Mucosa of rectum (tissue), 2 donors: Measurements from ENCODE around the gene TRIM37.
A peak's percentile ranks its signal among the peaks of the same experiment; 100 is the strongest.

ENCODE experiments used
- H3K27ac ChIP-seq, 2 donors: one replicate each; pipeline ENCODE4 v1.7.0; 2013; ENCODE audit warnings: inconsistent platforms in 2 of 2, low read depth in 2 of 2, low read length in 2 of 2
- H3K27me3 ChIP-seq, 2 donors: one replicate each; pipeline ENCODE4 v1.7.0; 2013; ENCODE audit warnings: low read length in 2 of 2; ENCODE audit not compliant: control insufficient read depth in 2 of 2, insufficient read depth in 2 of 2
- H3K36me3 ChIP-seq, 2 donors: one replicate each; pipeline ENCODE4 v1.7.0; 2013; ENCODE audit warnings: low read length in 2 of 2; ENCODE audit not compliant: control insufficient read depth in 2 of 2, insufficient read depth in 2 of 2
- H3K4me1 ChIP-seq, 2 donors: one replicate each; pipeline ENCODE4 v1.7.0; 2013; ENCODE audit warnings: low read length in 2 of 2, mild to moderate bottlenecking in 1 of 2; ENCODE audit not compliant: control insufficient read depth in 2 of 2, insufficient read depth in 2 of 2
- H3K4me3 ChIP-seq, 2 donors: one replicate each; pipeline ENCODE4 v1.7.0; 2013; ENCODE audit warnings: low read length in 2 of 2
- H3K9ac ChIP-seq, 2 donors: one replicate each; pipeline ENCODE4 v1.7.0; 2013; ENCODE audit warnings: low read length in 2 of 2, low read depth in 1 of 2, mild to moderate bottlenecking in 1 of 2
- H3K9me3 ChIP-seq, 2 donors: one replicate each; pipeline ENCODE4 v1.7.0; 2013; ENCODE audit warnings: low read length in 2 of 2; ENCODE audit not compliant: control insufficient read depth in 2 of 2
- donor health status: healthy.
- donor health status: Normal muscosa, but diverticular disease.

Gene TRIM37

GRCh38 chr17:59106463-59107305, at the start of gene TRIM37:
Gene TRIM37, minus strand, starts transcription at chr17:59106880. Its CDS starts 419 bp downstream, at chr17:59106461.
- Histone ChIP-seq H3K9me3 (no peaks in the 10 kb centered on the region), H3K27ac (peak within 1 kb of the TSS; percentile 84 to 89), H3K36me3 (no peaks in the 10 kb centered on the region), H3K4me3 (peak within 1 kb of the TSS; percentile 80 to 96), H3K4me1 (peaks cover 11 to 13% of the 10 kb centered on the region in 2 donors), H3K9ac (peak within 1 kb of the TSS; percentile 82 to 87), H3K27me3 (no peaks in the 10 kb centered on the region)

DNA sequence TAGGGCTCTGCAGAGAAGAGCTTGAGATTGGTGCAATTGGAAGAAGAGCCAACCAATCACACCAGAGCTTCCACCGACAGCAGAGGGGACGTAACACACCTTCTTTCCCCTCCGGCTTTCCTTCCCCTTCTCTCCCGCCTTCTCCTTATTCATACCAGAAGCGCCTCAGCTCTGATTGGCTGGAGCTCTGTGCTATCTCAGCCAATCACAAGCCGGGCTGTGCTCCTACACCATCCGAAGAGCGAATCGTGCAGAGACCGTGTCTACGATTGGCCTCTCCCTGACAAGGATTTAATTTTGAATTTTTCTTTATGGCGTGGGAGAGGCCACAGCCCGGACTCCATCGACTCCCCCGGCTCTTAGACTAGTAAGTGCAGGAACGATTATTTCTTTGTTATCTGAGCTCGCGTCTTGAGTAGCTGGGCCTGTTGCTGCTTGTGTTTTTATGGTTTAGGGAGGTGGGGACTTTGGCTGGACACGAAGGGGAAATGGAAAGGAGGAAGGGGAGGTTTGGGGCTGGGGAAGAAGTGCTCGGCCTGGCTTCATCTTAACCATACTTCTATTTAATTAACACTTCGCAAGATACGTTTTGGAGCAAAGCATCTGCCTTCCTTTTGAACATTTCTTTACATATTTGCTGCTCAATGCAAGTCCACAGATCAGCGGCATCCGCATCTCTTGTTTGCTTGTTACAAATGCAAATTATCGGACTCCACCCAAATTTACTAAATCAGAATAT, 48.9 kb upstream of the TRIM37 start, which contains the start of gene PRR11:
TSS of gene PRR11 (plus strand) at position 308 of the 739 bp plus-strand sequence. CDS start 14,007 bp downstream, outside the sequence.
- Histone ChIP-seq H3K4me1 (peaks cover 3 to 10% of the 10 kb centered on the region in 2 donors), H3K36me3 (no peaks in the 10 kb centered on the region), H3K27ac (peak within 1 kb of the TSS; percentile 77 to 81), H3K9me3 (no peaks in the 10 kb centered on the region), H3K9ac (peak within 1 kb of the TSS; percentile 59 to 71), H3K4me3 (peak within 1 kb of the TSS; percentile 96), H3K27me3 (no peaks in the 10 kb centered on the region)

DNA sequence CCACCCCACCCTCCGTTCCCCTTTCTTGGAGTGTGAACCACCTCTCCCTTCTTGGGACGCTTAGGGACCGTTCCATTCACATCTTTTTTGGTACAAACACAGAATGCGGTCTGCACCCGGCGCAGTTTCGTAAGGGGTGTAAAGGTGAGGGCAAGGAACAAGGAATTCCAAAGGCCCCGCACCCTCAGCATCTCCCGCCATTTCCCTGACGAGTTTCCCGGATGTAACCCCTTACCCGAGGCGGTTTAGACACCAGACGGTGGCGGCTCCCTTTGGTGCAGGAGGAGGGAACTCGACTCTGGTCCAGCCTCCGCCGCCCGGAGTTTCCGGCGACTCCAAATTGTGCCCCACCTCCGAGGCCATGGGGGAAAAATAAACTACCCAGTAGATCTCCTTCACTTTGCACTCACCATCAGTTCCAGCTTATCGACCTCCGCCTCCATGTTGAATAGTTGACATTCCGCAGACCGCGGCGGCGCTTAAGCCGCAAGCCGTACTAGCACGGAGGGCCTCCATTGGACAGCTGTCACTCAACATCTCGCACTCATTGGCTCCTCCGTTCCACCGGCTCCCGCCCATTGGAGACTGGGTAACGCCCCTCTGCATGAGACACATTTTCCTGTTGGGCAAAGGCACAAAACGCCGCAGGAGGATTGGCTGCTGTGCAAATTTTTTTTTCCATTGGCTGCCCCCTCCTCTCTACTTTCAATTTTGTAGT, 48.2 kb upstream of the TRIM37 start, which contains the start of gene SKA2:
TSS of gene SKA2 (minus strand) at position 466 of the 718 bp plus-strand sequence. CDS start at position 443, 23 bp downstream.
- Histone ChIP-seq H3K27ac (peak within 1 kb of the TSS; percentile 77 to 81), H3K9me3 (no peaks in the 10 kb centered on the region), H3K4me1 (peaks cover 3 to 10% of the 10 kb centered on the region in 2 donors), H3K27me3 (no peaks in the 10 kb centered on the region), H3K9ac (peak within 1 kb of the TSS; percentile 59 to 71), H3K36me3 (no peaks in the 10 kb centered on the region), H3K4me3 (peak within 1 kb of the TSS; percentile 96)

DNA sequence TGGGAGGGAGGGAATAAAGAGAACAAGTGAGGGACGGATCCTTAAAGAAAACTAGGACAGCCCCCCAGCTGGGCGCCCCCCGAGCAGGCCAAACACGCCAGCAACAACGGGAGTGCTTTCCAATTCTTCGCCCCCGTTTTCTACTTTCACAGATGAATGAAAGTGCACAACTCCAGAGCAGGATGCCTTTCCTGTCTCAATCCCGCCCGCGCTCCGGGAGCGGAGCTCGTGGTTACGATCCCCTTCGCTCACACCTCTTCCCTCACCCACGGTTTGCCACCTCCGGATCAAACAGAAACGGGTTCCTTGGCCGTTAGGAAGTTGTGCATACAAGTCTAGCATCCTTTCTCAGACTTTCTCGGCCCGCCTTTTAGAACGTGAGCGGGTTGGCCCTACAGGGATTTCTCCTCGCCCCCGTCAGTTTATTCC, 47.6 kb upstream of the TRIM37 start:
- H3K9me3 ChIP-seq = no peaks in the 10 kb centered on the region
- H3K36me3 ChIP-seq = no peaks in the 10 kb centered on the region
- H3K4me1 ChIP-seq = peaks cover 3 to 10% of the 10 kb centered on the region in 2 donors
- H3K9ac ChIP-seq = peak overlapping the region; percentile 59 to 71
- H3K4me3 ChIP-seq = peak overlapping the region; percentile 96
- peak overlapping the region; percentile 77 to 81 for H3K27ac ChIP-seq
- H3K27me3 ChIP-seq = no peaks in the 10 kb centered on the region

DNA sequence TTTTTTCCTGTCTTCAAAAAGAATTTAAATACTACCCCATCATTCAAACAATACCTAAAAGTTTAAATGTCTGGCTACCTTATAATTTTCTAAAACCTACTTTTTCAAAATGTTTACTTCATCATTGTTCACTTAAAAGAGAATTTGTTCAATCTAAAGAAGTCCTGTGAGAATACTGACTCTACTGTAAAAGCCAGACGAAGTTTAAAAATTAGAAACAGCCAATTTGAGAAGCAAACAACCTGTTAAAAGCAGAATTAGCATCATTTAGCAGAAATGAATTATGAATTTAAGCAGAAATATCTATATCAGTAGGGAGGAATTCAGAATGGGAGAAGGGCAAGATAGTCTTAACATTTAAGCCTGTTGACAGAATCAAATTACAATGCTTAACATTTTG, 46.2 kb upstream of the TRIM37 start:
- H3K27ac ChIP-seq = no peak overlapping the region
- no peak overlapping the region for H3K4me3 ChIP-seq
- H3K27me3 ChIP-seq = no peaks in the 10 kb centered on the region
- H3K4me1 ChIP-seq = peaks cover 3 to 10% of the 10 kb centered on the region in 2 donors
- H3K9me3 ChIP-seq = no peaks in the 10 kb centered on the region
- H3K36me3 ChIP-seq = no peaks in the 10 kb centered on the region
- H3K9ac ChIP-seq = no peak overlapping the region

GRCh38 chr17:59151591-59151990, 44.9 kb upstream of the TRIM37 start:
- peaks cover 3 to 10% of the 10 kb centered on the region in 2 donors for H3K4me1 ChIP-seq
- H3K9me3 ChIP-seq = no peaks in the 10 kb centered on the region
- H3K4me3 ChIP-seq = no peak overlapping the region
- no peaks in the 10 kb centered on the region for H3K27me3 ChIP-seq
- no peak overlapping the region for H3K9ac ChIP-seq
- H3K36me3 ChIP-seq = no peaks in the 10 kb centered on the region
- H3K27ac ChIP-seq = no peak overlapping the region

- Histone ChIP-seq H3K9ac (no peak overlapping the region), H3K4me1 (peaks cover 3 to 6% of the 10 kb centered on the region in 2 donors), H3K36me3 (no peaks in the 10 kb centered on the region), H3K9me3 (no peaks in the 10 kb centered on the region), H3K4me3 (no peak overlapping the region), H3K27ac (no peak overlapping the region), H3K27me3 (no peaks in the 10 kb centered on the region)
Measured at GRCh38 chr17:59151006-59151405, 44.3 kb upstream of the TRIM37 start.

- Histone ChIP-seq H3K27ac (no peak overlapping the region), H3K36me3 (no peaks in the 10 kb centered on the region), H3K27me3 (no peaks in the 10 kb centered on the region), H3K4me1 (peaks cover 3% of the 10 kb centered on the region in 2 donors), H3K9me3 (no peaks in the 10 kb centered on the region), H3K4me3 (no peak overlapping the region), H3K9ac (no peak overlapping the region)
Measured at GRCh38 chr17:59149841-59150511, 43.3 kb upstream of the TRIM37 start.

- H3K27me3 ChIP-seq = no peaks in the 10 kb centered on the region
- no peak overlapping the region for H3K27ac ChIP-seq
- H3K36me3 ChIP-seq = no peaks in the 10 kb centered on the region
- H3K9ac ChIP-seq = no peak overlapping the region
- no peak overlapping the region for H3K4me3 ChIP-seq
- H3K9me3 ChIP-seq = no peaks in the 10 kb centered on the region
- H3K4me1 ChIP-seq = peaks cover 3% of the 10 kb centered on the region in 2 donors
Measured at GRCh38 chr17:59149051-59149450, 42.4 kb upstream of the TRIM37 start.
